D721Med (cell line): ENCODE results near the gene HADH.

Experiments
- DNase-seq: peaks from one replicate; pipeline ENCODE4 v3.0.0; 2011; ENCODE audit warnings: low spot score; ENCODE audit not compliant: insufficient read length
- FAIRE-seq: peaks from 2 replicates; lab custom pipeline; 2011; peaks lifted over from hg19 to GRCh38; lab: Jason Lieb, UNC
- CTCF ChIP-seq: IDR thresholded peaks from 2 replicates; pipeline ENCODE4 v1.5.1; 2012; ENCODE audit warnings: mild to moderate bottlenecking, control low read depth; ENCODE audit not compliant: insufficient read depth; ENCODE audit errors: missing control alignments

The HADH gene

GRCh38 chr4:107996949-107997788, 7.5 kb downstream of the HADH start:
- no peak for DNase-seq
- FAIRE-seq, result no peak
- TF ChIP-seq CTCF, result no peak

- DNase-seq (no peak), FAIRE-seq (no peak)
- no peak for TF ChIP-seq CTCF
These were observed 8.1 kb downstream of the HADH start for GRCh38 chr4:107997794-107998193.

- TF ChIP-seq CTCF, result no peak
- FAIRE-seq, result no peak
- no peak for DNase-seq
These were observed 10.3 kb downstream of the HADH start for GRCh38 chr4:107999932-108000539.

- FAIRE-seq, result no peak
- no peak for DNase-seq
- TF ChIP-seq CTCF, result no peak
These were observed 11.9 kb downstream of the HADH start for GRCh38 chr4:108001540-108002135.

- no peak for FAIRE-seq
- DNase-seq, result no peak
- TF ChIP-seq CTCF, result no peak
These were observed 14.4 kb downstream of the HADH start for GRCh38 chr4:108003982-108004515.

- FAIRE-seq (no peak), DNase-seq (no peak)
- no peak for TF ChIP-seq CTCF
These were observed 15.0 kb downstream of the HADH start for GRCh38 chr4:108004646-108005045.

- TF ChIP-seq CTCF, result no peak
- FAIRE-seq (no peak), DNase-seq (no peak)
These were observed 16.1 kb downstream of the HADH start for GRCh38 chr4:108005807-108006206.
